GM19324 (cell line): Measurements from ENCODE around the gene APC.
"Not testable (repeated sequence)": the region's sequence is repeated elsewhere in the genome, so short reads cannot be mapped to it uniquely, and the experiment has no call there.

Experiments used
- ATAC-seq: cut with Tn5 transposase; IDR thresholded peaks from one replicate; pipeline ENCODE4 v1.9.1; 2021; ENCODE audit warnings: mild to moderate bottlenecking, moderate library complexity; ENCODE audit not compliant: unreplicated experiment, low FRiP score

APC gene

DNA sequence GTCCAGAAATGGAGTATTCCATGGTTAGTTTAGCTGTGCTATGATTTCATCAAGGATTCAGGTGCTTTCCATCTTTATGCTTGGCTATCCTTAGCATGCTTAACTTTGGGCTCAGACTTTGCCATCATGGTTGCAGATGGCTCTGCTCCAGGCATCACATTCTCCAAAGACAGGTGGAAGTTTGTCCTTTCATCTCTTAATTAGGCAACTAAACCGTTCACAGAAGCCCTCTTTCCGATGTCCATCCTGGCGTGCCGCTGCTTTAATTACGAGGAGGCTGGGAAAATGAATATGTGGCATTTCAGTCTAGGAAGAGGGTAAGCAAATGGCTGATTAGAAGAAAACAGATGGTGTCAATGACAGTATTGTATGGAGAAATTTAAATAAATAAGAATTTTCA lies 24.5 kb upstream of the APC start:
- ATAC-seq, result no peak

DNA sequence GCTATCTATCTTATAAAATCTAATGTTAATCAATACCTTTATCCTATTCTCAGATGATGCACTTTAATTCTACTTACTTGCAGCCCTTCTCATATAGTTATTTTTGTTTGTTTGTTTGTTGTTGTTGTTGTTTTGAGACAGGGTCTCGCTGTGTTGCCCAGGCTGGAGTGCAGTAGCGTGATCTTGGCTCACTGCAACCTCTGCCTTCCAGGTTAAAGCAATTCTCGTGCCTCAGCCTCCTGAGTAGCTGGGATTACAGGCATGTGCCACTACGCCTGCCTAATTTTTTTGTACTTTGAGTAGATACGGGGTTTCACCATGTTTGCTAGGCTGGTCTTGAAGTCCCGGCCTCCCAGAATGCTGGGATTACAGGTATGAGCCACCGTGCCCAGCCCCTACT lies 20.8 kb upstream of the APC start:
- not testable (repeated sequence) for ATAC-seq

DNA sequence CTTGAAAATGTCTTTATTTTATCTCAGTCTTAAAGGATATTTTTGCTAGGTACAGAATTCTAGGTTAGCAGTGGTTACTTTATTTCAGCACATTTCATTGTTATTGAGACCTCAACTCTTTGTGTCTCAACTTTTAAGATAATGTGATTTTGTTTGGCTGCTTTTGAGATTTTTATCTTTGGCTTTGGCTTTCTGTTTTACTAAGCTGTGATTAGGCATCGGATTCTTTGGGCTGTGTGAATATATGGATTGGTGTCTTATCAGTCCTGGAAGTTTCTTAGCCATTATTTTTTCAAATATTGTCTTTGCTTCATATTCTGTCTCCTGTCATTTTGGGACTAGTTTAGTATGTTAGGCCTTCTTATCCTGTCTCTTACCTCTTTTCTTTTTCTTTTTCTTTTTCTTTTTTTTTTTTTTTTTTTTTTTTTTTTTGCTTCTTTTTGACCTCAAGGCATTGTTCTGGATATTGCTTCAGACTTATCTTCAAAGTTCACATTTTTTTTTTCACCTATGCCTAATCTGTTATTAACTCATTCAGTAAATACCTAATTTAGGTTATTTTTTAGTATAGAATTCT lies 20.1 kb upstream of the APC start:
- no peak for ATAC-seq

DNA sequence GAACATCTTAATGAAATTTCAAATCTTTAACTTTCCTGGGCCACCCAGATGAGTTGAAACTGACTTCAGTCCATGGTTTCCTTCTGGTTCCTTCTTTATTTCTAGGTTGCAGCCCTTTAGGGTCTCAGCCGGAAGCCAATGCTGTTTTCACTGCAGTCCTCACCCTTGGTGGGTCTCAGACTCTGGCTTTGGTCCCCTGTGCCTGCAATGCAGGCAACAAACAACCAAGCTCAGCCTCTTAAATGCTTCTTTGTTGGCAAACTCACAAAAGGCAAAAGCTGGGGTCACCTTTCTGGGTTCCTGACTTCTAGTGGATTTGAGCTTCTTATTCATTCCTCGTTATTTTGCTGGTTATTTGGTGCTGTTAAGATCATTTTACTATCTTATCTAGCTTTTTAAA lies 19.3 kb upstream of the APC start:
- ATAC-seq, result no peak

DNA sequence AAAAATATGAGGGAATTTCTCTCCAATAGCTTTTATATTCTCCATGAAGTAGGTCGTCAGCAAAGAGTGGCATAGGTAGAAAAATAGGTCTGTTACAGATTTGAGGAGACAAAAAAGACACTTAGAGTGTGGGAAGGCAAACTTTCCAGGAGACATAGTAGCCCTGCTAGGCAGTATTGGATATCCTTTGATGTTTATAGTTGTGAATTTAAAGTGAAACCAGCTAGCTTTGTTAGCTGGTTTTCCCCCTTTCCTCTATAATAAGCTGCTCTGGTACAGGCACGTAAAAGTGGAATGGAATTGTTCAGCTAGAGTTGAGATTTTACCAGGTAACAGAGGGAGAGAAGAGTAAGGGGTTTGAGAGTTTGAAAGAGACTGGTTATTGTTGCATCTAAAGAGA lies 17.1 kb upstream of the APC start:
- ATAC-seq, result no peak

DNA sequence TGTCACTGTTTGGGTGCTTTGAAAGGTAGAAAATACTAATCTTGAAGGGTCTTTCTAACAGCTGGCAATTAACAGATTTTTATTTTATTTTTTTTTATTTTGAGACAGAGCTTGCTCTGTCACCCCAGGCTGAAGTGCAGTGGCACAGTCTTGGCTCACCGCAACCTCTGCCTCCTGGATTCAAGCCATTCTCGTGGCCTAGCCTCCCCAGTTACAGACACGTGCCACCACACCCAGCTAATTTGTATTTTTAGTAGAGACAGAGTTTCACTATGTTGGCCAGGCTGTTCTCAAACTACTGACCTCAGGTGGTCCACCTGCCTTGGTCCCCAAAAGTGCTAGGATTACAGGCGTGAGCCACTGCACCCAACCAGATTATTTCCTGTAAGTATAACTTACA lies 12.8 kb upstream of the APC start:
- ATAC-seq, result no peak

DNA sequence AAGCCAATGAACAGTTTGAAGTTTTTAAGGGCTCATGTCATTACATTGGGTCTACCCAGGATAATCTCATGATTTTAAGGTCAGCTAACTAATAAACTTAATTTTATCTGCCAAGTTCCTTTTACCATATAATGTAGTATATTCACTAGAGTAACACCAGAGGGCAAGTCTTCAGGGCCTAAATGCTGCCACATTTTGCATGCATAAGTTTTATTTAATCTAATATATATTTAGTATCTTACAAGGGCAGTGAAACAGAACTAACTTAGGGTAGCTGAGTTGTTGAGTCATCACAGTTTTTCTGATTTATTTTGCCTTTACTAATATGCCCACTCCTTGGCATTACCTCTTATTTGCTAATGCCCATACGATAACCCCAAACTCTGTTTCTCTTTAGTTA lies 8.1 kb upstream of the APC start:
- no peak for ATAC-seq

DNA sequence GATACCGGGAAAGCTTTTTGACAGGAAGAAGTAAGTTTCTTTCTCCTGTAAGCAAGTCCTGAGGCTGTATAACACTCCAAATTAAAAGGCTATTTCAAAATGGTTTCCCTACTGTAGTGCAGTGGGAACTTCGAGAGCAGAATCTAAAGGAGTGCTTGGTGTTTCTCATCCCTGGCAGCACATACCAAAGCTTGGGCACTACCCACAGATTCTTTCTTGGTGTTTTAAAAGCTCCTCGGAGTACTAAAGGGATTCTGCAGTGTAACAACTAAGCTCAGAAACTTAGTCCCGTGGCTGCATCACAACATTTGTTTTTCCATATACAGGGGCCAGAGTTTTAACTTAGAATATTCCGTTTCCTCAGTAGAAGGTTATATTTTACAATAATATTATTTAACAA lies 5.6 kb upstream of the APC start:
- ATAC-seq, result no peak

DNA sequence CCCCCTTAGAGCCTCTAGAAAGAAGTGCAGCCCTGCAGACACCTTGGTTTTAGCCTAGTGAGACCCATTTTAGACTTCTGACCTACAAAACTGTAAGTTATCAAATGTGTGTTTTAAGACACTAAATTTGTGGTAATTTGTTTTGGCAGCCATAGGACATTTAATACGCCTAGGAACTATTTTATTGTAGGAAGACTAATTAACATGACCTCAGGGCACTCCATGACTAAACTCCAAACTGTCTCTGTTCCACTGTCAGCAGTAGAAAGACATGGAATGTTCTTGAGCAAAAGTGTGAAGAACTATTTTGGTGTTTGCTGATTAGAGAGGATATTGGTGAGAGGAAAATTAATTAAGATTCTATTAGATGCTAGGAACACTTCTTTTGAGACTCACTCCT lies 4.1 kb upstream of the APC start:
- ATAC-seq, result no peak

DNA sequence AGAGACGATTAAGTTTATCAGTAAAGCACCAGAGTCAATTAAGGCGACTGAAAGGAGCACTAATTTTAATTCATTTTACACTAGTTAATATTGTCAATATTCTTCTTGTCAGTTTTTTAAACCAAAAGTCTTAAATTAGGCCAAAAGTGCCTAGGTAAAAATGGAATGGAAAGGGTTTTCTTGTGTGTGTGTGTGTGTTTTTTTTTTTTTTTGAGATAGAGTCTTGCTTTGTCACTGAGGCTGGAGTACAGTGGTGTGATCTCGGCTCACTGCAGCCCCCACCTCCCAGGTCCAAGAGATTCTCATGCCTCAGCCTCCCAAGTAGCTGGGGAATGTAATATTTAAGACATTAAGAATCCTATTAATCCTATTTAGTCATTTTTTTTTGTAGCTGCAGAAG lies 3.1 kb upstream of the APC start:
- no peak for ATAC-seq

DNA sequence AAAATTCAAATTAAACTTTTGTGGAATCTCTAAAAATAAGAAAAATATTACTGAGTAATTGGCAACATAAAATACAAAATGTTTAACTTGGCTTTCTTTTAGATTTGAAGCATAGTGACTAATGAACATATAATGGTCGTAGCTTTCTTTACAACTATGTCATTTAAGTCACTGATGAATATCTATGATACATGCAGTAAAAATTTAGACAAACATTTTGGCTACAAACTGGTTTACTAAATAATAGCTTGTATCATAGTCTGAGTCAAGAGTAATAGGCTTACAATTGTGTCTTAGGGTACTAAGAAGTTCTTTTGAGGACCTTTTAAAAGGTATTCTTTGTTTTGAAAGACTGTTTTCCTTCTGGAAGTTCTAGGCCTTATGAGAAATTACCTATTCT lies 2.0 kb upstream of the APC start:
- no peak for ATAC-seq

DNA sequence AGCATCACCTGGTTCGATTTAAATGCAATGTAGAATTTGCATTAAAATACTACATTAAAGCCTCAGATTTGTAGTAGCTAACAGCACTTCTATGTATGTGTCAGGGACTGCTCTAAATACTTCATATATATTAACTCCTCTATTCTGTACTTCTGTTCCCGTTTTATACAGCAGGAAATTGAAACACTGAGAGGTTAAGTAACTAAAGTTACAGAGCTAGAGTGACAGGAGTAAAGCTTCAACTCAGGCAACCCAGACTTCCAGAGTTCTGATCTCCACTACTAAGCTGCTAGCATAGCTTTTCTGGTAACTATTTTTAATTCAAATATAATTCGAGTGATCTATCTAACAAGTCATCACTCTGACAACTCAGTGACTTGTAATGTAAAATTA lies 619 bp upstream of the APC start:
- ATAC-seq, result no peak

DNA sequence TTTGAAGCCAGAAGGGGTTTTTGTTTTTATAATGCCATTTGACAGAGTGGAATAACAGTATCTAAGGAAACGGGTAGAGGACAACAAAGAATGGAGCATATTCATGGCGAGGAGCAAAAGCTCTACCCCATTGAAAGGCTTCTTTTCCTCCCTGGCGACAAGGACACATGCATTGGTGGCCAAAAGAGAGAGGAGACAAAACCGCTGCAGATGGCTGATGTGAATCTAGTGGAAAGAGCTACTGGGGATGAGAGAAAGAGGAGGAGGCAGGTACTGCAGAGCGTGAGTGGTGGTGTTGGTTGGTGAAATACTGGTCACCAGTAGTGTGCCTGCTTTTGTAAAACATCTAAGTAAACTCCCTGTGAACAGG lies 491 bp downstream of the APC start:
- peak; percentile 15 for ATAC-seq

DNA sequence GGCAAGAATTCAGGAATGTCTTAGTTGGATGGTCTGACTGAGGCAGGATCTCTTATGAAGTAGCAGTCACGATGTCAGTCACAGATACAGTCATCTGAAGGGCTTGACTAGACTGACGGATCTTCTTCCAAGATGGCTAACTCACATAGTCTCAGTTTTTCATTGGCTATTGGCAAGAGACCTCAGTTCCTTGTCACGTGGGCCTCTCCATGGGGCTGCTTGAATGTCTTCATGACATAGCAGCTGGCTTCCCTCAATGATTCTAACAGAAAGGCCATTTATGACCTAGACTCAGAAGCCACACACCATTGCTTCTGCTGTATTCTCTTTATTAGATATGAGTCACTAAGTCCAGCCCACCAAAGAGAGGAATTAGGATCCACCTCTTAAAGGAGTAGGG lies 4.7 kb downstream of the APC start:
- no peak for ATAC-seq

DNA sequence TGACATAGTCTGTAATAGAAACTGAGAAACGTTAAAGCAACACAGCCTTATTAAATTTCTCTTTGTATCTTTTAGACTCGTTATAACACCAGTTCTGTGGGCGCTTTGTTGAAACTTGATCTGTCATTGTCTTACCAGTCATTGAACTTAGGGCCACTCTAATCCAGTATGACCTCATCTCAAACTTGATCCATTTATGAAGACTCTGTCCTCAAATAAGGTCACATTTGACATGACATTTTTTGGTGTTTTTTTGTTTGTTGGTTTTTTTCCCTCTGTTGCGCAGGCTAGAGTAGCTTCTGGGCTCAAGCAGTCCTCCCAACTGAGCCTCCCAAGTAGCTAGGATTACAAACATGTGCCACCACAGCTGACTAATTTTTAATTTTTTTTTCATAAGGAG lies 5.9 kb downstream of the APC start:
- no peak for ATAC-seq

DNA sequence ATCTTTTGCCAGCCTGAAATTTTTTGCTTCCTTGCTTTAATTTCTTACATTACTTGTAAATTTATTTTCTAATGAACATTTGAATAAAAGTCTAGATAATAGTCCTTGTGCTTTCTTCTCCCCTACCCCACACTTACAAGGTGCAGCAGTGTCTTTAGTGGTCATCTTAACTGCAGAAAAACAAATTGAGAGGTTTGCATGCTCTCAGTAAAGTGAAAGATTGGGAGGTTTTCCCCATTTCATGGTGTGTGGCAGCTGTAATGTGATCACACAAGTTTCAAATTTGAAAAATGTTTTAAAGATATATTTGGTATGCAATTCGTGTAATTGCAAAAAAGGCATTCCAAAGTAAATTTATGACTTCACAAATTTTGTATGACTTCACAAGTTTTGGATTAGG lies 14.7 kb downstream of the APC start:
- ATAC-seq, result no peak

DNA sequence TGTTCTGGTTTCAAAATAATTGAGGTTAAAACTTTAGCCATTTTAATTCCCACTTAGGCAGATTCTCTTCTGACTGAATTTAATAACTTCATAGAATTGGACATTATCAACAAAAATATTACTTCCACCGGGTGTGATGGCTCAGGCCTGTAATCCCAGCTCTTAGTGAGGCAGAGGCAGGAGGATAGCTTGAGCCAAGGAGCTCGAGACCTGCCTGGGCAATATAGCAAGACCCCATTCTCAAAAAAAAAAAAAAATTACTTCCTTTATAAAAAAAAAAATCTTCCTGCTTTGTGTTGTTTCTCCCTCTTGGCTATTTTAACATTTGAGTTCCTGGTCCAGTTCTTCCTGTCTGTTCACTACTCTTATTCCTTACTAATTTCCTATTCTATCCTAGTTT lies 18.0 kb downstream of the APC start:
- no peak for ATAC-seq

DNA sequence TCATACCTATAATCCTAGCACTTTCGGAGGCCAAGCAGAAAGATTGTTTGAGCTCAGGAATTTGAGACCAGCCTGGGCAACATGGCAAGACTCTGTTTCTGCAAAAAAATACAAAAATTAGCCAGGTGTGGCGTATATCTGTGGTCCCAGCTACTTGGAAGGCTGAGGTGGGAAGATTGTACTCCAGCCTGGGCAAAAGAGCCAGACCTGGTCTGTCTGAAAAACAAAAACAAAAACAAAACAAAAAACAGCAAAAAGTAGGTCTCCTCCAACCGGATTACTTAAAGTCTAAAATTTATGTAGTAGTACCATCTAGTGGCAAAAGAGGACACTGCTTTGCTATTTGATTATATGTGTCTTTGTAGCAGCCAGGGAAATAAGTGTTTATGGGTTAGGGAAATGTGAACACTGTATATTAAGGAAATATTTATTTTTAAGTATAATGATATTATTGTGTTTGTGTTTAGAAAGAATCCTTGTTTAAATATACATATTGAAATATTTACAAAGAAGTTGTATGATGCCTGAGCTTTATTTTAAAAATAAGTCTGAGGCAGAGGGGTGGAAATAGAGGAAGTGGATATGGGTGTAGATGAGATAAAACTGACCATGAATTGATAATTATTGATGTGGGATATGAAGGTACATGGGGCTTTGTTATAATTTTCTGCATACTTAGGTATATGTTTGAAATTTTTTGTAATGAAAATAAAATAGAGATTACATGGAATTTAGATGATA lies 20.0 kb downstream of the APC start:
- peak; percentile 70 for ATAC-seq

DNA sequence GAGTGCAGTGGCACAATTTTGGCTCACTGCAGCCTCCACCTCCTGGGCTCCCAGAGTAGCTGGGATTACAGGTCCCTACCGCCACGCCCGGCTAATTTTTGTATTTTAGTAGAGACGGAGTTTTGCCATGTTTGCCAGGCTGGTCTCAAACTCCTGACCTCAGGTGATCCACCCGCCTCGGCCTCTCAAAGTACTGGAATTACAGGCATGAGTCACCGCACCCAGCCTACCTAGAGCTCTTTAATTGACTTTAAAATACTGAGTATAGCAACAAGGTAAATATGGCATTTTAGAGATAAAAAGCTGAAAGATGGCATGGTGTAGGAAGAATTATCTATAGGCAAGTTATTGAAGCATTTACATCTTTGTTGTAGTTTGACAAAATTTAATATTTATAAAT lies 21.0 kb downstream of the APC start:
- no peak for ATAC-seq

DNA sequence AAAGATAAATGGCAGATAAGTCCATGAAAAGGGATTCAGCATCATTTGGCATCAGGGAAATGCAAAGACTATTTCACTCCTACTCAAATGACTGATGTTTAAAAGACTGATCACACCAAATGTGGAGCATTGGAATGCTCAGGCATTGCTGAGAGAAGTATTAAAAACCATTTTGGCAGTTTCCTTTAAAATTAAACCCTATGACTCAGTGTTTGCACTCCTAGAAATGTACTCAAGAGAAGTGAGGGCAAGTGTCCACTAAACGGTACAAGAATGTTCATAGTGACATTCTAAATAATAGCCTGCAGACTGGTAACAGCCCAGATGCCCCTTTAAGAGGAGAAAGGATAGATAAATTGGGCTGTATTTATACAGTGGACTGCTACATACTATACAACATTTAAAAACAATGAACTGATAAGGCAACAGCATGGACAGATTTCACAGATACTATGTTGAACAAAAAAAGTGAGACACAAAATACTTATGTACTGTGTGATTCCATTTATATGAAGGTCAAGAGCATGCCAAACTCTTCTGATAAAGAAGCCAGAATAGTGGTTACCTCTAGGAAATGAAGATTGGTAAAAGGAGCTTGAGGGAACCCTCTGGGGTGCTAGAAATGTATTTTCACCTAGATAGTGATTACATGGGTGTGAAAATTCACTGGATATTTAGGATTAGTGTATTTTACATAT lies 24.6 kb downstream of the APC start:
- ATAC-seq, result no peak

DNA sequence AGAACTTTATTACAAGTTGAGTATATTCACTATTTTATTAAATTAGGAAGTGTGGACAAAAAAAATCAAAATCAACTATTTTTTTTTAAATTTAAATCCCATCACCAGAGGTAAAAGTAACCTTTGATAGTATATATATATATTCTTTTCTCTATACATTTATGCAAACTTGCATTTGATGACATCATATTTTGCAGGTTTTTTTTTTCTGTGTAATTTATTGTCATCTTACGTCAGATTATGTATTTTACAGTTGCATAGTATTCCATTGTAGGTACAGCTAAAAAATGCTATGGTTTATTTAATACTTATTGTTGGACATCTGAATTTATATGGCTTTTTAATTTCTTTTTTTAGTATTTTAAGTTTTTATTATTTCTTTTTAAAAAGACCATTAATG lies 25.5 kb downstream of the APC start:
- no peak for ATAC-seq

DNA sequence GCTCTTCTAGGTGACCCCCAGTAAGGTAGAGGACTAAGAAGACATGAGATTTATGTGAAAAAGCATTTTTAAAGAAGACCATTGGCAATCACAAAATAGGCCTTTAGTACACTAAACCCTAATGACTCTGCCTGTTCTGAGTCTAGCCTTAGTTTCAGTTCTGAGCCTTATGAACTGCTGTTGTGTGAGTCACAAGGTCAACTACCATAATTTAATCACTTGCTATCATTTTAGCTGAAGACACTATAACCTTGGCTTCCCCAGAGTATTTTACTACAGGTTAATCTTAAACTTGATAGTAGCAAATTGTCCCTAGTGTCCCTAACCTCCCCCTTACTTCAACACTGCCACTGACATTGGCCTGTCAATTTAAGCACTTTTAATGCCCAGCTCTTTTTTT lies 34.4 kb downstream of the APC start:
- no peak for ATAC-seq
